GM12892 (cell line): ENCODE data around the gene CENPT.

ENCODE experiments used
- POLR2A ChIP-seq: IDR thresholded peaks from 2 replicates; pipeline ENCODE4 v1.6.1; 2011; ENCODE audit warnings: low read depth, low read length, control low read depth
- POLR2AphosphoS5 ChIP-seq: IDR thresholded peaks from 2 replicates; pipeline ENCODE4 v1.6.1; 2011; ENCODE audit warnings: low read depth, low read length, control low read depth

DNA sequence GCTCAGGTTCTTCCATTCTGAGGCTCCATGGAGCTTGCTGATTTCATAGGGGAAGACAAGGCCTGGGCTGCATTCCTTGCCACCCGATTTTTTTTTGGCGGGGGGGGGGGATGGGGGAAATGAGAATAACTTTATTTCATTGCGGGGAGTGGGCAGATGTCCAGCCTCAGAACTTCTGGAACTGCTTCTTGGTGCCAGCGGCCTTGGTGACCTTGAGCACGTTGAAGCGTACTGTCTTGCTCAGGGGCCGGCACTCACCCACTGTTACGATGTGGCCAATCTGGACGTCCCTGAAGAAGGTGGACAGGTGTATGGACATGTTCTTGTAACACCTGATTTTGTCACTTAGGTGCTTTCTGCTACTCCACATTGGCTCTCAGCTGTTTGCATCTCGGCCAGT lies 8.3 kb upstream of the CENPT start:
- TF ChIP-seq POLR2AphosphoS5 = no peak
- no peak for TF ChIP-seq POLR2A
